Right ventricle myocardium inferior (tissue), 1 donor: ENCODE data around the gene DDX51. TPM values are rescaled to one million over a fixed set of nuclear protein-coding genes. Genes with fewer than 3 reads are reported as not detected.

Experiments
- ATAC-seq: fragments of 200-7000 bp; cut with Tn5 transposase; one replicate; pipeline ENCODE4 v1.9.1; 2020; ENCODE audit warnings: mild to moderate bottlenecking, moderate library complexity
- DNase-seq: peaks from one replicate; pipeline ENCODE4 v3.0.0; 2021; ENCODE audit errors: missing footprints
- intact Hi-C: fragments of 100-400 bp; cut with DNase I; formaldehyde crosslinking; loops from one replicate; pipeline ENCODE4 v1.11.0; 2022
- total RNA-seq: library from RNA; stranded (reverse); fragmentation: NEBNext Ultra II Directional; extraction: Animal tissue kit (Norgen Biotek cat#: 25700); gene quantifications from one replicate; pipeline ENCODE4 v1.2.1, GENCODE V29; 2021
- donor health status: DM: no; HTN: yes; CAD: no; lungs with severe emphysema.

Gene DDX51
- total RNA-seq, 1 donor from 2014 or later: 10.4 TPM

DNA sequence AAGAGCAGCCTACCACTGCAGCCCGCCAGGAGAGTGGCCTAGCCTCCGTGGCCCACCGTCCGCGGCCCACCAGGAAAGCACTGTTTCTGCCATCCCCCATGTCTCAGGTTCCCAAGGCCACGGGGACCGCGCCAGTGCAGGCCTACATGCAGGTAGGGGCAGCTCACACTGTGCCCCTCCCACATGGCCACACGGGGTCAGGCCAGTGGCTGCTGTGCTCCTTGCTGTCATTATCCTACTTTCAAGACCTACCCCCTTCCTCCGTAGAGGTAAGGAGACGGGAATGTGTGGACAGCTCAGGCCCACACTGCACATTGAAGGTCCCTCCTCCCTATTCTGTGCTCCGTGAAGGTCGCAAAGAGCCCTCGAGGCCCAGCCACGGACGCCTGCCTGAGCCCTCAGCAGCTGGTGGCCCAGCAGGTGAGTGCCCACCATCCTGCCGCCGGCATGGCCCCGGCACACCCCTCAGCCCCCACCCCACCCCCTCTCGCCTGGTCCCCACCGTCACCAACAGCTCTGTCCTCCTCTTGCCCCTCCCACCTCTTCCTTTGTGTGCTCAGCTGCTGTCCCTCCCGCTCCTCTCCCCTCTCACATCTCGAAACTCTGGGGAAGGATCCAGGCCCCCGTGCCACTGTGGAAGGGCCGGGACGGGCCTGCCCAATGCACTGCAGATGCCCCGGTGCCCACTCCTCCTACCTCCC, 10.0 kb downstream of the DDX51 start:
- ATAC-seq: peak; percentile 24
- no peak for DNase-seq
- intact Hi-C loops: no loop called here

DNA sequence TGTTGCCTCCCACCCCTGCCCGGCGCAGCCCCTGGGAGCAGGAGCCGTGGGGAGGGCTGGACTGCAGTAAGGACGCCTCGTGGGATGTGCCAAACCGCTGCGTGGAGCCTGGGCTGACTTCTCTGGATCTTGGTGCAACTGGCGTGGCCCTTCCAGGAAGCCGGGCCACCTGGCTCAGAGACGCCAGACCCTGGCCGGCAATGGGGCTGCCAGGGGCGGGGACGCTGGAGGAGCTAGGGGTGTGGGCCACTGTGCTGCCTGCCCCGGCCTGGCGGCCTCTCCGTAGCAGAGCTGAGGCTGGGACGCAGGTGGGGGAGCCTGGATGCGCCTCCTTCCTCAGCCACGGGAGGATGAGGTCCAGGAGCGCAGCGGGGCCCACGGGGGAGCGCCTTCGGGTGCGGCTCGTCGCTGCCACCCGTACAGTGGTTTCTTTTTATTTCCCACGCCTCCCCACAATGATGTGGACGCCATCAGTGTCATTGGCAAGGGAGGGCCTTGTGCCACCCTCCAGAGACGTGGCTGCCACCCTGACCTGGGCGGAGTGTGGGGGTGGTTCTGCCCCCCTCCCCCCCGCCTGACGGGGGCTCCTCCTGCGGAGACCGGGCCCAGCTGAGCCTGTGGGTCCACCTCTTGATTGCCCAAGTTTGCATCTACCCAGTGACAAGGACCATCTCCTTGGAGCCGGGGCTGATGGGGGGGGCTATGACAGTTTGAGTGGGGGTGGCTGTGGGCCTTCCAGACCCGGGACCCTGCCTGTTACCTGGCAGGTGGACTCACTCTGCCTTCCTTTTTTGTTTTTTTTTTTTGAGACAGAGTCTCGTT, 11.3 kb downstream of the DDX51 start:
- DNase-seq: no peak
- no peak for ATAC-seq
- intact Hi-C loops: no loop called here

- ATAC-seq (no peak), DNase-seq (no peak)
- intact Hi-C loops: no loop called here
Measured at GRCh38 chr12:132131952-132132351, 12.2 kb downstream of the DDX51 start.

GRCh38 chr12:132131229-132131628, 12.9 kb downstream of the DDX51 start:
- ATAC-seq: no peak
- intact Hi-C loops: no loop called here
- no peak for DNase-seq

- intact Hi-C loops: no loop called here
- DNase-seq (no peak), ATAC-seq (no peak)
Measured at GRCh38 chr12:132130690-132131089, 13.4 kb downstream of the DDX51 start.

DNA sequence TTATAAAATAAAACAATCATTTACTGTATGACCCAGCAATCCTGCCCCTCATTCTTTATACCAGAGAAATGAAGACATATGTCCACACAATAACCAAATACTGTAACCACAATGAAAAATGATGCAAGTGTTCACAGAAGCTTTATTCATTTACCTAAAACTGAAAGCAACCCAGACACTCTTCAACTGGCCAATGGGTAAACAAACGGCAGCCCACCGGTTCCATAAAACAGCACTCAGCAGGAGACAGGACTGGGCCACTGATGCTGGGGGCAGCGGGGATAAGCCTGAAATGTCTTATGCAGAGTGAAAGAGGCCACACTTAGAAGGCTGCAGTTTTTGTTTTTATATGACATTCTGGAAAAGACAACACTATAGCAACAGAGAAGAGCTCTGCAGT, 15.1 kb downstream of the DDX51 start:
- intact Hi-C loops: no loop called here
- DNase-seq (no peak), ATAC-seq (no peak)

GRCh38 chr12:132127041-132127440, 17.1 kb downstream of the DDX51 start:
- no peak for ATAC-seq
- intact Hi-C loops: no loop called here
- no peak for DNase-seq

DNA sequence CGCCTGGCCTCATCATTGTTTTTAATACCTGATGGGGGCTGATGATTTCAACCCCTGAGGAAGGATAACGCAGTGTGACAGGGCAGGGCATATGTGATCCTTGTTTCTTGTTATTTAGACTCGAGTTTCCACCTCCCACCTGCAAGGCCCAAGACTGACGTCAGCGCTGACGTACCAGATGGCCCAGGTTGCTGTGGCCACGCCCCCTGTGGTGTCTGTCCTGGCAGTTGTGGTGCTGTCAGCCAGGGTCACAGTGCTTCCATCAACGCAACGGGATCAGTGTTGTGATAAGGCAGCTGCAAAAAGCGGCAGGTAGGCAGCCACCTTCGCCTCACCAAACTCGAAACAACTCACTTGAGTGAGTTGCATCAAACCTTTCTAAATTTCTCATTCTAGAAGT, 18.4 kb downstream of the DDX51 start:
- intact Hi-C loops: no loop called here
- DNase-seq: no peak
- no peak for ATAC-seq

DNA sequence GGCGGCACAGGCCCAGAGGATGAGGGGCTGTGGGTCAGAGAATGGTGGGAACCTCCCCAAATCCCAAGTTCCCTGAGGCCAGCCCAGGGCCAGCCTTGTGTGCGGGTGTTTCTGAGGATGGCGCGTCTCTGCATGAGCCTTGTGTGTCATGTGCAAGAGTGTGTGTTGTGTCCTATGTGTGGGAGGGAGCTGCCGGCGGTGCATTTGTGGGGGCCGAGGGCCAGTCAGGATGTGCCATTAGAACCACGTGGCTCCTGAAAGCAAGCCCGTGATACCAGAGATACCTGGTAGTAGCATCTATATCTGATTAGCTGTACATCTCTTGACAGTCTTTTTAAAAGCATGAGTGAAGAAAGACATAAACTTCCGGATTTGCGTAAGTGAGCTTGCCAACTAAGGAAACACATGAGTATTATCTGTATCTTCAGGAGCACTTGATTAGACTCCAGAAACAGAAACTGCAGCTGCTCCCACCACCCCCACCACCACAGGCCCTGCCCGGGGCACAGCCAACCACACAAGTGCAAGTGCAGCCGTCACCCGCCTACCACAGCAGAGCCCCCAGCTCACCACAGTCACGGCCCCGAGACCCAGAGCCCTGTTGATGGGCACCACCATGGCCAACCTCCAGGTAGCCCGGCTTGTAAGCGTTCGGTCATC, 19.2 kb downstream of the DDX51 start:
- intact Hi-C loops: no loop called here
- ATAC-seq: no peak
- no peak for DNase-seq

DNA sequence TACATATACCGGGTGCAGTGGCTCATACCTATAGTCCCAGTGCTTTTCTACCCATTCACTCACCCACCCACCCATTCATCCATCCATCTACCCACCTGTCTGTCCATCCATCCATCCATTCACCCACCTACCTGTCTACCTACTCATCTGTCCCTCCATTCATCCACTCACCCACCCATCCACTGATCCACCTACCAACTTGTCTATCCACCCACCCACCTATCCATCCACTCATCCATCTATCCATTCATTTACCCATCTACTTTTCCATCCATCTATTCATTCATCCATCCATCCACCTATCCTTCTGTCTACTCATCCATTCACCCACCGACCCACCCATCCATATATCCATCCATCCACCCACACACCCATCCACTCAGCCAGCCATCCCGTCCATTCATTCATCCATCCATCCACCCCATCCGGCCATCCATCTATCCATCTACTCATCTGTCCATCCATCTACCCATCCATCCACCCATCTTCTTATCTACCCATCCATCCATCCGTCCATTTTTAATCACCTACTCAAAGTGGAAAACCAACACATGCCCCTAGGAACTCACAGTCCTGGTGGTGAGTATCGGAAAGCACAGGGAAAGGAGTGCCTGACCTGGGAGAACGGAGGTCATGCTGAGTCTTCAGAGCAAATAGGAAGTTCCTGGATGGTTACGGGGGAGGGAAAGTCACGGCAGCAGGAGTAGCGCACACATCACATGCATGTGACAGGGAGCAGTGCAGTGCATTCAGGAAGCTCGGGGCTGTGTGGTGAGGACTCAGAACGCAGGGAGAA, 20.0 kb downstream of the DDX51 start:
- intact Hi-C loops: no loop called here
- no peak for ATAC-seq
- no peak for DNase-seq

GRCh38 chr12:132121283-132121682, 22.8 kb downstream of the DDX51 start:
- intact Hi-C loops: no loop called here

GRCh38 chr12:132118876-132119275, 25.2 kb downstream of the DDX51 start:
- no peak for ATAC-seq
- DNase-seq: no peak
- intact Hi-C loops: no loop called here

More at GRCh38 chr12:132121283-132121682, 22.8 kb downstream of the DDX51 start:
- DNase-seq (no peak), ATAC-seq (no peak)

DNA sequence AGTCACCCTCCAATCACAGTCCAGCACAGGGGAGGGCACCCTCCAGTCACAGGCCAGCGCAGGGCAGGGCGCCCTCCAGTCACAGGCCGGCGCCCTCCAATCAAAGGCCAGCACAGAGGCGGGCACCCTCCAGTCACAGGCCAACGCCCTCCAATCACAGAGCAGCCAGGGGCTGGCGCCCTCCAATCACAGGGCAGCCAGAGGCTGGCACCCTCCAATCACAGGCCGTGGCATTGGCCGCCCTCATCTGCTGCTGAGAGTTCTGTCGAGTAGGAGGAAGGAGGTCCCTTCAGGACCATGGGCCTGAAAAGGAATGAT, 26.6 kb downstream of the DDX51 start:
- intact Hi-C loops: no loop called here
- DNase-seq (no peak), ATAC-seq (no peak)

DNA sequence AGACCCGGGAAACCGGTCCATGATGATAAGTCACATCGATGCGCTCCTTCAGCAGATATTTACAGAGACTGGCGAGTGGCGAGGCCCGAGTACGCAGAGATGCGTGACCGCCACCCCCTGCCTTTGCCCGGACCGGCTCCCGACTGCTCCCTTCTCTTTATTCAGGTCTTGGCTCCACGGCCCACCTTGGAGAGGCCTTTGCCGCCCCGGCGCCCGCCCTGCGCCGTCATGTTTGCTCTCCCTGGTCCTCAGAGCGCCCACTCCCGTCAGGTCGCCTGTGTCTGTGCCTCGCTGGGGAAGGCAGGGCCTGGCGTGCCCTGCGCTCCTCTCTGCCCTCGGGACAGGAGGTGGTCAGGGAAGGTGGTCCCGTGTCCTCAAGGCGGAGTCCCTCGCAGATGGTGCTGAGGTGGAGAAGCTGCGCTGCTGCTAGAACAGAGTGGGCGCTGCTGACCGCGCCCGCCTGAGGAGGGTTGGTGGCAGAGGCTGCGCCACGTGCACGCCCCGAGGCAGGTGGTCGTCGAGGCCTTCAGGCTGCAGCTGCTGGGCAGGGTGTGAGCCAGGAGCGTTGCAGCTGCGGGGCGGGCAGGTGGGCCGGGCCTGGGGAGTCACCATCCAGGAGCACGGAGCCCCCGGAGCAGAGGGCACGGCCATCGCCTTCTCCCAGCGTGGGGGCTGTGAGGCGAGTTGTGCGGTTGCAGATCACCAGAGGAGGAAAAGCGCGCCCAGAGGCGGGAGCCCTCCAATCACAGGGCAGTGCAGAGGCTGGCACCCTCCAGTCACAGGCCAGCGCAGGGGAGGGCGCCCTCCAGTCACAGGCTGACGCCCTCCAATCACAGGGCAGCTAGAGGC, 27.2 kb downstream of the DDX51 start:
- intact Hi-C loops: no loop called here
- ATAC-seq (no peak), DNase-seq (no peak)

DNA sequence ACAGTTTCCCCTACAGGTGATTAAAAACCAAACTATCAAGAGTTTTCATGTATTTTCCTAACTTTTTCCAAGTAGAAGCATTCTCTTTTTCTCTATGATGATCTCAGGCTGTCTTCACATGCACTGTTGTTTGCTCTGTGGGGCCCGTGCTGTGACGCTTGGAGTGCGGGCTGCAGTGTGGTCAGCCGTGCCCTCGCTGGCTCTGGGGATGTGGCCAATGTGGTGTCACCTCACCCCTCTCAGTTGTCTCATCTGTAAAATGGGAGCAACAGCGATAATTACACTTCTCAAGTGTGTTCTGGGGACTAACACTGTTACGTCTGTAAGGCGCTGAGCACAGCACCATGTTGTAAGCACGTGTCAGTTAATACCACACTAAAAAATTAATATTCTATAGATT, 28.6 kb downstream of the DDX51 start:
- ATAC-seq (no peak), DNase-seq (no peak)
- intact Hi-C loops: no loop called here

- ATAC-seq (no peak), DNase-seq (no peak)
- intact Hi-C loops: no loop called here
Measured at GRCh38 chr12:132114667-132115066, 29.5 kb downstream of the DDX51 start.

- DNase-seq: no peak
Measured at GRCh38 chr12:132111654-132112304, 32.3 kb downstream of the DDX51 start.

DNA sequence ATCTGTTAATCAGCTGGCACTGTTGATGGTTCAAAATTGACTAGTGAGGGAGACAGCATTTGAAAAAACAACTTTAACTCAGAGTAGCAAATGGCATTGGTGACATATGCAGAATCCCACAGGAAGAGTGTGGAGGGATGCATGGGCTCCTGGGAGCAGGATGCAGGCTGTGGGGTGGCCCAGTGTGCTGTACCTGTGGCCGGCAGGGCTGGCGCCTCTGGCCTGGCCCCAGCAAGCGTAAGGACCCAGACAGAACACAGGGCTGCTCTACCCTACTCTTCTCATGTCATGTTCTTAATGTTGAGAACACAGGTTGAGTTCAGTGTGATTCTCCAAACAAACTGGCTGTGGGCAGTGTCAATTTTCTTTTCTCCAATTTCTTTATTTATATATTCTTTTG, 33.4 kb downstream of the DDX51 start:
- DNase-seq (no peak), ATAC-seq (no peak)
- intact Hi-C loops: no loop called here

More at GRCh38 chr12:132111654-132112304, 32.3 kb downstream of the DDX51 start:
- no peak for ATAC-seq
- intact Hi-C loops: no loop called here
